Right cardiac atrium (tissue), 5 donors: ENCODE results near the gene PDE9A. TPM values are rescaled to one million over a fixed set of nuclear protein-coding genes. Genes with fewer than 3 reads are reported as not detected.
A peak's percentile ranks its signal among the peaks of the same experiment; 100 is the strongest.

Experiments
- ATAC-seq, 2 donors: fragments of 200-7000 bp; cut with Tn5 transposase; one replicate each; pipeline versions ENCODE4 v1.8.0 to v1.9.1; 2020; ENCODE audit warnings: moderate library complexity in 2 of 2, mild to moderate bottlenecking in 1 of 2
- DNase-seq, 3 donors: peaks; one replicate each; pipeline ENCODE4 v3.0.0-alpha.2; 2020
- H3K27ac ChIP-seq: one replicate; pipeline ENCODE4 v1.5.1; 2013; ENCODE audit warnings: mild to moderate bottlenecking, low read length, control low read depth, moderate library complexity
- H3K27me3 ChIP-seq: one replicate; pipeline ENCODE4 v1.6.1; 2013; ENCODE audit not compliant: control insufficient read depth, insufficient read depth
- H3K4me1 ChIP-seq: one replicate; pipeline ENCODE4 v1.6.1; 2013; ENCODE audit warnings: low read length; ENCODE audit not compliant: control insufficient read depth, insufficient read depth
- H3K4me3 ChIP-seq: one replicate; pipeline ENCODE4 v1.5.1; 2013; ENCODE audit warnings: low read length, control low read depth
- H3K9me3 ChIP-seq: one replicate; pipeline ENCODE4 v1.6.1; 2013; ENCODE audit warnings: low read length; ENCODE audit not compliant: control insufficient read depth
- WGBS: extraction: QIAGEN DNeasy Blood & Tissue Kit; methylation state at CpG from one replicate; pipeline ENCODE4 v1.1.7; 2013; 5-methylcytosine and 5-hydroxymethylcytosine counted together
- intact Hi-C, 4 donors: fragments of 100-400 bp; cut with DNase I; formaldehyde crosslinking; loops; one replicate each; pipeline versions ENCODE4 v1.11.0 to v1.14.0; 2022 to 2023
- polyA plus RNA-seq: library from polyadenylated mRNA; stranded (reverse); fragments of 200-250 nt; gene quantifications from one replicate; pipeline ENCODE4 v1.2.3, GENCODE V29; 2013
- total RNA-seq, 4 donors: library from RNA; stranded (reverse); fragmentation: NEBNext Ultra II Directional; extraction: Animal tissue kit (Norgen Biotek cat#: 25700); gene quantifications; one replicate each; pipeline ENCODE4 v1.2.1, GENCODE V29; 2021
- donor health status: healthy with polysubstance abuse.
- donor health status: DM: no; HTN: yes; CAD: no.
- donor health status: DM: no; HTN: no; CAD: no.
- donor health status: DM: no; HTN: yes; CAD: no; lungs with severe emphysema.
- donor health status: DM: yes; HTN: yes; CAD: no.

Gene PDE9A
- total and polyA plus RNA-seq, 5 donors: 1.5 to 4.1 (median 2.5) TPM

- no peak for DNase-seq
- no peaks in the 10 kb centered on the region for H3K9me3 ChIP-seq
- H3K4me3 ChIP-seq: no peak overlapping the region
- no peaks in the 10 kb centered on the region for H3K4me1 ChIP-seq
- intact Hi-C loops: no loop called here
- 90% methylated on average over 10 of the region's 10 CpGs for WGBS
- ATAC-seq: no peak
- no peak overlapping the region for H3K27ac ChIP-seq
- no peaks in the 10 kb centered on the region for H3K27me3 ChIP-seq
These were observed 19.6 kb upstream of the PDE9A start for GRCh38 chr21:42633858-42634257.

DNA sequence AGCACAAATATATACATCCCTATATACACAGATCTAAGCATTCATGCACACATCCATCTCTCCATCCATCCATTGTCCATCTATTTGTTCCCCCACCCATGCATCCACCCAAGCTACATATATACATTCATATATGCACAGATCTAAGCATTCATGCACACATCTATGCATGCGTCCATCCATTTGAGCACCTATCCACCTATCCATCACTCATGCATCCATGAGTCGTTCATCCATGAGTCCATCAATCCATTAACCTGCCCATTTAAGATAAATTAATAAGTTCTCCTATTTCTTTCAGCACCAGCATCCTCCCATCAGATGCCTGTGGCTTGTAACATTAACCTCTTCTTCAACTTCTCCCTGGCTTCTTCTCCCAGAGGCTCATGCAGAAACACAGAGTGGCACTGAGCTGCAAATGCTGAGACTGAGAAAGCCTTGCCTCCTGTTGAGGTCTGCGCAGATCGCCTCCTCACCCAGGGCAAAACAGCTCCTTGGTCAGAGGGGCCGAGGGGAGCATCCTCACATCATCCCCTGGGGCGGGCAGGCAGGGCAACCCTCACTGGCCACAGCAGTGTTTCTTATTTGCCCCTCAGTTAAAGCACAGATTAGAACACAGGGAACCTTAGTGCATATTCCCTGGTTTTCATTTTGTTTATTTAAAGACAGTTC is 17.4 kb upstream of the PDE9A start:
- no peak for DNase-seq
- no peak for ATAC-seq
- no peak overlapping the region for H3K27ac ChIP-seq
- intact Hi-C loops: no loop called here
- no peaks in the 10 kb centered on the region for H3K27me3 ChIP-seq
- no peaks in the 10 kb centered on the region for H3K4me1 ChIP-seq
- H3K9me3 ChIP-seq: no peaks in the 10 kb centered on the region
- no peak overlapping the region for H3K4me3 ChIP-seq
- 75% methylated on average over 6 of the region's 6 CpGs for WGBS

DNA sequence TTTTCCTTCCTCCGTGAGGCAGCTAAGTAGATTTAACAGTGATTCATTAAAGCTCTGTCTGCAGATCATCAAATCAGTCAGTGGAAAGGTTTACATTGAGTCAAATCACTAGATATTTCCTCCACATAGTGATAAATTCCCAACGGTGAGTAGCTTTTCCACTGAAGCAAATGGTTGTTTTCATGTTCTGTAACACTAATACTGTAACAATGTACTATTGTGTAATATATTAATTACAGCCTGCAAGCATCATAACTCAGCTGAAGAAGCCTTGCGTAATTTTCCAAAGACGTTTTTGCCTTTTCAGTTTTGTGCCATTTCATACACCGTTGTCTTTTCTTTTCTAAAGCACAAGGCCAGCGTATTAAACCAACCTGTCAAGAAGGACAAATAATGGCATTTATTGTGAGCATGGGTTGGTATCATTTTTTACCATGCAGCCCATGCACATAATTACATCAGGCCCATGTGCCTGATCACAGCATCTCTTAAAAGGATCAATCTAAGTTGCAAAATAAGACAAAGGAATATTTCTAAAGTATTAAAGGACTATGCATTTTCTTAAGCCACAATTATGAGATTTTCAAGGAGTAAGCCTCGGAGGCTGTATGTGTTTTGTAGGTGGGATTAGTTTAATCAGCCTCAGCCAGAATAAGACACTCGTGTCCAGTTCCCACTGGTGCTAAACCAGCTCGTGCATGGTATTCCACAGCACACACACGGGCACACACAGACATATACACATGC is 16.7 kb upstream of the PDE9A start:
- Histone ChIP-seq H3K9me3 (no peaks in the 10 kb centered on the region), H3K4me3 (no peak overlapping the region), H3K27me3 (no peaks in the 10 kb centered on the region), H3K27ac (no peak overlapping the region), H3K4me1 (no peaks in the 10 kb centered on the region)
- WGBS: 53% methylated on average over 10 of the region's 10 CpGs
- ATAC-seq: no peak
- intact Hi-C loops: no loop called here
- DNase-seq: no peak

- no peaks in the 10 kb centered on the region for H3K4me1 ChIP-seq
- H3K27ac ChIP-seq: no peak overlapping the region
- H3K9me3 ChIP-seq: no peaks in the 10 kb centered on the region
- WGBS: 74% methylated on average over 36 of the region's 36 CpGs
- H3K4me3 ChIP-seq: no peak overlapping the region
- DNase-seq (no peak), ATAC-seq (no peak)
- intact Hi-C loops: no loop called here
- no peaks in the 10 kb centered on the region for H3K27me3 ChIP-seq
These were observed 16.0 kb upstream of the PDE9A start for GRCh38 chr21:42637267-42638041.

DNA sequence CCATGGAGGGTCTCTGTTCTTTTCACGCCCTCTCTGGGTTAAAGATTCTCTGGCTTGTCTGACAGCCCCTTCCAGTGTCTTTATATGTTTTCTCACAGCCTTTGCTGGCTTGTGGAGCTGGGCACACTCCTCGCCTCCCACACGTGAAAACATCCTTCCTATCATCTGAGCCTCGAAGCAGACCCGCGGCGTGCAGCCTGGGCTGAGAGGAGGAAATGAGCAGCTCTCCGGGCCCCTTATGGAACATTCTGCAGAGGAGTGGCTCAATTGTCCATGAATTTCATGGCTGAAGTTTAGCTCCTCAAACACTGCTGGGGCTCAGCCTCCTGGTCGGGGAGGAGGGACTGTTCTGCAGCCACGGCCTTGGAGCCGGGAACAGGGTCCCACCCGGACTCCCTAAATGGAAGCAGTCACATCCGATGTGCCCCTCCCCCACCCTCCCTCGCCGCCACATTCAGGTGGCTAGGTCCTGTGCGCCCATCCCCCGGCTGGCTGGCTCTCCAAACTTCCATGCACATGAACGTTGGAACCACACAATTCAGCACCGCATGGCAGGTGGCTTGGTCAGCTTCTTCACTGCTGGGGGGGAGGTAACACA is 15.1 kb upstream of the PDE9A start:
- H3K9me3 ChIP-seq: no peaks in the 10 kb centered on the region
- no peak overlapping the region for H3K4me3 ChIP-seq
- no peaks in the 10 kb centered on the region for H3K4me1 ChIP-seq
- no peaks in the 10 kb centered on the region for H3K27me3 ChIP-seq
- 50% methylated on average over 19 of the region's 19 CpGs for WGBS
- ATAC-seq (no peak), DNase-seq (no peak)
- H3K27ac ChIP-seq: no peak overlapping the region
- intact Hi-C loops: no loop called here

- H3K27me3 ChIP-seq: no peaks in the 10 kb centered on the region
- intact Hi-C loops: no loop called here
- H3K4me1 ChIP-seq: no peaks in the 10 kb centered on the region
- H3K4me3 ChIP-seq: no peak overlapping the region
- H3K9me3 ChIP-seq: no peaks in the 10 kb centered on the region
- ATAC-seq (no peak), DNase-seq (no peak)
- 86% methylated on average over 8 of the region's 8 CpGs for WGBS
- no peak overlapping the region for H3K27ac ChIP-seq
These were observed 13.7 kb upstream of the PDE9A start for GRCh38 chr21:42639646-42640152.

- Histone ChIP-seq H3K27ac (no peak overlapping the region), H3K9me3 (no peaks in the 10 kb centered on the region), H3K4me1 (no peaks in the 10 kb centered on the region), H3K4me3 (no peak overlapping the region), H3K27me3 (no peaks in the 10 kb centered on the region)
- WGBS: 33% methylated on average over 4 of the region's 4 CpGs
- intact Hi-C loops: no loop called here
- no peak for ATAC-seq
- DNase-seq: peak; percentile 40 to 73 (median 70)
These were observed 12.9 kb upstream of the PDE9A start for GRCh38 chr21:42640486-42640885.

GRCh38 chr21:42641311-42642218 is 11.9 kb upstream of the PDE9A start:
- no peak overlapping the region for H3K4me3 ChIP-seq
- intact Hi-C loops: no loop called here
- H3K27ac ChIP-seq: no peak overlapping the region
- no peaks in the 10 kb centered on the region for H3K4me1 ChIP-seq
- H3K27me3 ChIP-seq: no peaks in the 10 kb centered on the region
- 56% methylated on average over 24 of the region's 24 CpGs for WGBS
- H3K9me3 ChIP-seq: no peaks in the 10 kb centered on the region
- DNase-seq (no peak), ATAC-seq (peak in 1 of 2 donors; percentile 29)

DNA sequence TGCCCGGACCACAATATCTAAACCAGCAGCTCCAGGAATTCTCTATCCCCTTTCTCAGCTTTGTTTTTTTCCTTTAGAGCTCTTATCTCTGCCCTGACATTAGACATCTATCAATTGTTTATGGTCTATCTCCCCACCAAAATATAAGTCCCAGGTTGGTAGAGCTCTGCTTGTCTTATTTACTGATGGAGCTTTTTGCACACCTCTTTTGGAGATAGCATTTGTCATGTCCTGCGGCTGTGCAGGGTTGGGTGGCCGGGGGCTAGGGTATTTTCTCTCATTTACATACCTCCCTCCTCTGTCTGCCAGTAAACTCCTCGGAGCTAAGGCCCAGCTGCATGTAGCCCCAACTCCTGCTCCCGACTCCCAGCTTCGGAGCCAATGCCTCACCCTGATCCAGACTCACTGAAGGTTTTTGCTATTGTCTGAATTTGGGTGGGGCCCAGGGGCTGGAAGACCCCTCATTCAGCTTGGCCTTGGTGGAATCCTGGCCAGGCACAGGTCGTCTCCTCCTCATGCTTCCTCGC is 11.1 kb upstream of the PDE9A start:
- H3K27me3 ChIP-seq: no peaks in the 10 kb centered on the region
- H3K4me1 ChIP-seq: no peaks in the 10 kb centered on the region
- no peaks in the 10 kb centered on the region for H3K9me3 ChIP-seq
- WGBS: 66% methylated on average over 8 of the region's 8 CpGs
- DNase-seq: peak in 1 of 3 donors; percentile 11
- H3K27ac ChIP-seq: no peak overlapping the region
- intact Hi-C loops: no loop called here
- H3K4me3 ChIP-seq: no peak overlapping the region
- ATAC-seq: no peak
